K562 (cell line): ENCODE measurements around the gene KIF26A. TPM values are rescaled to one million over a fixed set of nuclear protein-coding genes. Genes with fewer than 3 reads are reported as not detected.
A peak's percentile ranks its signal among the peaks of the same experiment; 100 is the strongest.

Source experiments
- ATAC-seq: fragments of 200-7000 bp; cut with Tn5 transposase; 3 replicates; pipeline ENCODE4 v1.9.1; 2020; ENCODE audit warnings: moderate library complexity
- BruUV-seq: library from RNA; stranded (reverse); fragments of 400-500 nt; replicated peaks from 2 replicates; lab custom pipeline; 2021; lab: Mats Ljungman, UMichigan
- CTCF ChIA-PET: fragments of 300-600 bp; formaldehyde crosslinking; extraction: SDS; loops from one replicate; lab custom pipeline; 2021; ENCODE audit warnings: low intra/inter-chr PET ratio; lab: Yijun Ruan, JAX
- POLR2A ChIA-PET: fragments of 300-600, 350-650 bp; sonication (Branson Sonifier 250); formaldehyde crosslinking; extraction: SDS; loops from one replicate; lab custom pipeline; 2021; ENCODE audit warnings: antibody characterized with exemption, inconsistent platforms; lab: Yijun Ruan, JAX
- DNase-seq, 4 experiments: peaks; one replicate each; pipeline versions ENCODE4 v3.0.0 to v3.0.0-alpha.2; 2011 to 2018; ENCODE audit warnings: low spot score in 3 of 4, mixed read lengths in 3 of 4; ENCODE audit errors: extremely low read depth in 1 of 4
- FAIRE-seq: peaks from 2 replicates; lab custom pipeline; 2011; peaks lifted over from hg19 to GRCh38; lab: Jason Lieb, UNC
- H2AFZ ChIP-seq: 2 replicates; pipeline ENCODE4 v1.6.0; 2011; ENCODE audit warnings: low read depth, low read length, control low read depth, inconsistent platforms
- H3K27ac ChIP-seq: fragments of 200-600 bp; 3 replicates; pipeline ENCODE4 v1.8.0; 2011; ENCODE audit warnings: low read depth, mild to moderate bottlenecking, control low read depth, inconsistent platforms, low read length, moderate library complexity, mixed read lengths; ENCODE audit errors: extremely low read depth
- H3K27me3 ChIP-seq, 2 experiments: fragments of 300-600 bp in 1 of 2; 2 replicates in 1 of 2; 3 replicates in 1 of 2; pipeline versions ENCODE4 v1.6.0 to v1.8.0; 2011; ENCODE audit warnings: inconsistent platforms in 2 of 2, low read length in 2 of 2, mild to moderate bottlenecking in 1 of 2, mixed read lengths in 1 of 2, moderate library complexity in 1 of 2; ENCODE audit not compliant: control insufficient read depth in 2 of 2, insufficient read depth in 2 of 2
- H3K36me3 ChIP-seq: fragments of 300-600 bp; 3 replicates; pipeline ENCODE4 v1.8.0; 2011; ENCODE audit warnings: mild to moderate bottlenecking, low read length, inconsistent platforms; ENCODE audit not compliant: control insufficient read depth, insufficient read depth
- H3K4me1 ChIP-seq, 2 experiments: fragments of 200-600 bp in 1 of 2; replicated peaks in 1 of 2; 2 replicates in 1 of 2; 3 replicates in 1 of 2; pipeline versions ENCODE4 v1.5.1 to v1.8.0; 2011; ENCODE audit warnings: inconsistent platforms in 2 of 2, low read length in 2 of 2, mild to moderate bottlenecking in 1 of 2, mixed read lengths in 1 of 2, moderate library complexity in 1 of 2; ENCODE audit not compliant: control insufficient read depth in 2 of 2, insufficient read depth in 2 of 2
- H3K4me2 ChIP-seq: 2 replicates; pipeline ENCODE4 v1.6.1; 2011; ENCODE audit warnings: low read length, control low read depth, inconsistent platforms, mixed read lengths; ENCODE audit not compliant: insufficient read depth
- H3K4me3 ChIP-seq: fragments of 200-600 bp; sonication (generic), shearing (Covaris generic); 2 replicates; pipeline ENCODE4 v1.5.1; 2016; ENCODE audit warnings: control low read depth, inconsistent platforms
- H3K79me2 ChIP-seq: fragments of 200-600 bp; 3 replicates; pipeline ENCODE4 v1.8.0; 2011; ENCODE audit warnings: low read length, inconsistent platforms; ENCODE audit not compliant: control insufficient read depth, insufficient read depth
- H3K9ac ChIP-seq, 2 experiments: 2 replicates each; pipeline versions ENCODE4 v1.6.0 to v1.6.1; 2011; ENCODE audit warnings: low read depth in 2 of 2, low read length in 2 of 2, control low read depth in 1 of 2, inconsistent platforms in 1 of 2, mild to moderate bottlenecking in 1 of 2, mixed read lengths in 1 of 2; ENCODE audit not compliant: insufficient read depth in 1 of 2
- H3K9me1 ChIP-seq: one replicate; pipeline ENCODE4 v1.6.0; 2011; ENCODE audit warnings: inconsistent platforms, mild to moderate bottlenecking, low read length, moderate library complexity; ENCODE audit not compliant: control insufficient read depth, insufficient read depth
- H3K9me3 ChIP-seq: replicated peaks from 2 replicates; pipeline ENCODE4 v1.5.1; 2011; ENCODE audit warnings: low read depth, low read length, inconsistent platforms; ENCODE audit not compliant: control insufficient read depth, insufficient read depth
- H4K20me1 ChIP-seq: replicated peaks from 2 replicates; pipeline ENCODE4 v1.6.1; 2011; ENCODE audit warnings: low read length, inconsistent platforms, mixed read lengths; ENCODE audit not compliant: control insufficient read depth, insufficient read depth
- CEBPG ChIP-seq, 3 experiments: fragments of 200-800 bp in 1 of 3; sonication (Bioruptor generic) in 1 of 3; sonication (generic) in 1 of 3; formaldehyde crosslinking in 1 of 3; IDR thresholded peaks in 2 of 3; conservative IDR thresholded peaks in 1 of 3; 2 replicates each; pipeline versions ENCODE4 v1.6.1 to v1.8.0; 2016 to 2022; ENCODE audit warnings: missing compliant biosample characterization in 2 of 3, missing genetic modification characterization in 2 of 3, mild to moderate bottlenecking in 1 of 3, missing genetic modification reagents in 1 of 3
- DDX20 ChIP-seq: fragments of 450-650 bp; IDR thresholded peaks from 2 replicates; pipeline ENCODE4 v1.6.1; 2016; ENCODE audit warnings: missing genetic modification characterization, low read depth, mild to moderate bottlenecking, missing compliant biosample characterization, moderate library complexity
- HMGXB4 ChIP-seq: sonication (generic); formaldehyde crosslinking; IDR thresholded peaks from 2 replicates; pipeline ENCODE4 v1.8.1; 2023; ENCODE audit warnings: mild to moderate bottlenecking, missing genetic modification reagents
- JUN ChIP-seq, 2 experiments: sonication (generic) in 1 of 2; formaldehyde crosslinking in 1 of 2; IDR thresholded peaks; 2 replicates each; pipeline versions ENCODE4 v1.6.1 to v1.8.0; 2012 to 2022; ENCODE audit warnings: borderline replicate concordance in 2 of 2, mild to moderate bottlenecking in 2 of 2, improper control_type of control experiment in 1 of 2, low read depth in 1 of 2, low read length in 1 of 2, missing genetic modification reagents in 1 of 2
- KLF16 ChIP-seq: IDR thresholded peaks from 2 replicates; pipeline ENCODE4 v1.6.1; 2016; ENCODE audit warnings: antibody characterized with exemption
- MITF ChIP-seq: IDR thresholded peaks from 2 replicates; pipeline ENCODE4 v1.6.1; 2014; ENCODE audit warnings: antibody characterized with exemption
- RBM22 ChIP-seq: fragments of 200-400 bp; formaldehyde crosslinking; IDR thresholded peaks from 2 replicates; pipeline ENCODE4 v1.6.1; 2018; ENCODE audit warnings: low read length, low read depth; ENCODE audit not compliant: poor library complexity, severe bottlenecking
- SMARCB1 ChIP-seq: IDR thresholded peaks from 2 replicates; pipeline ENCODE4 v1.6.1; 2011; ENCODE audit warnings: improper control_type of control experiment, low read depth; ENCODE audit not compliant: insufficient read length
- TCF7L2 ChIP-seq: fragments of 150-350 bp; IDR thresholded peaks from 2 replicates; pipeline ENCODE4 v1.6.1; 2016; ENCODE audit warnings: low read depth, mild to moderate bottlenecking, low read length, moderate library complexity
- ZNF263 ChIP-seq: sonication (generic); formaldehyde crosslinking; IDR thresholded peaks from 2 replicates; pipeline ENCODE4 v1.8.0; 2022; ENCODE audit warnings: mild to moderate bottlenecking, missing genetic modification reagents, borderline replicate concordance
- WGBS: fragments of 100-300 bp; shearing (Covaris generic); methylation state at CpG from one replicate; pipeline ENCODE4 v1.1.6; 2016; ENCODE audit warnings: low coverage, mixed read lengths; ENCODE audit not compliant: insufficient coverage; ENCODE audit errors: missing lambda C conversion rate; 5-methylcytosine and 5-hydroxymethylcytosine counted together
- in situ Hi-C: fragments of 300-500 bp; cut with MboI; formaldehyde crosslinking; loops from 4 replicates; pipeline ENCODE4 v1.15.0; 2018; ENCODE audit warnings: inconsistent platforms, mixed read lengths
- intact Hi-C: fragments of 100-400 bp; cut with micrococcal nuclease; formaldehyde crosslinking; loops from 2 replicates; pipeline ENCODE4 v1.14.2; 2022
- polyA plus RNA-seq, 8 experiments: library from polyadenylated mRNA; depleted of rRNA in 4 of 8; stranded (reverse) in 5 of 8; unstranded in 3 of 8; fragments of >200 nt; fragmentation: Nextera tagmentation in 2 of 8; fragmentation: Illumina TruSeq in 1 of 8; extraction: Ambion mirVana in 2 of 8; extraction: Trizol in 1 of 8; gene quantifications; 2 replicates each; pipeline versions ENCODE4 v1.2.1 to v1.2.3, GENCODE V29; 2011 to 2014; ENCODE audit warnings: inconsistent platforms in 1 of 8, missing spikeins in 1 of 8
- total RNA-seq, 7 experiments: library from RNA; depleted of rRNA in 6 of 7; stranded (reverse); fragments of >200 nt in 6 of 7; fragmentation: Illumina TruSeq in 2 of 7; extraction: Trizol in 2 of 7; gene quantifications; 2 replicates each; pipeline versions ENCODE4 v1.2.1 to v1.2.3, GENCODE V29; 2011 to 2021; ENCODE audit warnings: low replicate concordance in 1 of 7

KIF26A gene
- total and polyA plus RNA-seq, 9 of the 15 experiments (the other 6 are each of a cell fraction or from before 2014, with no cell fraction given), result 0.04 TPM; not detected in 8

- no TSS peak for BruUV-seq
- peaks cover 0 to 64% of the 10 kb centered on the region in 2 experiments; a peak in 4 of 5 replicates for H3K27me3 ChIP-seq
- H3K9me3 ChIP-seq, result no peaks in the 10 kb centered on the region
- no peak overlapping the region for H3K9ac ChIP-seq
- DNase-seq, result peak in 2 of 4 experiments; percentile 19 to 20
- FAIRE-seq, result no peak
- H3K4me2 ChIP-seq, result no peak overlapping the region
- intact Hi-C loops, result no loop called here
- peak; percentile 56; the same call in 1 of the 2 replicates for TF ChIP-seq ZNF263 (CRISPR knock-in tag)
- TF ChIP-seq JUN (IDR thresholded peaks at IDR 0.05; ENCODE audit: borderline replicate concordance, low read depth, low read length), result no peak
- TF ChIP-seq JUN (CRISPR knock-in tag; IDR thresholded peaks at IDR 0.05; ENCODE audit: borderline replicate concordance), result no peak
- TF ChIP-seq, all 486 proteins: peak for 1
- in situ Hi-C loops, result no loop called here
- H3K4me3 ChIP-seq, result no peak overlapping the region
- ATAC-seq, result peak; percentile 59
- H3K79me2 ChIP-seq, result no peaks in the 10 kb centered on the region
- peaks cover 11% of the 10 kb centered on the region; the same call in 1 of the 2 replicates for H4K20me1 ChIP-seq
- WGBS, result 5% methylated on average over 18 of the region's 28 CpGs
- H3K4me1 ChIP-seq, result peaks cover 0 to 19% of the 10 kb centered on the region in 2 experiments; a peak in 1 of 5 replicates
- ChIA-PET POLR2A (no interaction called here), CTCF (no interaction called here)
- H3K9me1 ChIP-seq, result no peaks in the 10 kb centered on the region
- no peaks in the 10 kb centered on the region for H3K36me3 ChIP-seq
- H2AFZ ChIP-seq, result no peak overlapping the region
- H3K27ac ChIP-seq, result no peak overlapping the region
These were observed 32.8 kb downstream of the KIF26A start for GRCh38 chr14:104171029-104171697.

GRCh38 chr14:104171895-104172294 is 33.5 kb downstream of the KIF26A start:
- ATAC-seq (no peak), DNase-seq (no peak), FAIRE-seq (no peak)
- ChIA-PET POLR2A (no interaction called here), CTCF (no interaction called here)
- Histone ChIP-seq H3K9me1 (no peaks in the 10 kb centered on the region), H3K4me1 (peaks cover 0 to 17% of the 10 kb centered on the region in 2 experiments; a peak in 1 of 5 replicates), H2AFZ (no peak overlapping the region), H3K27ac (no peak overlapping the region), H4K20me1 (peaks cover 11% of the 10 kb centered on the region; the same call in 1 of the 2 replicates), H3K4me3 (no peak overlapping the region), H3K4me2 (no peak overlapping the region), H3K27me3 (peaks cover 0 to 64% of the 10 kb centered on the region in 2 experiments; a peak in 4 of 5 replicates), H3K36me3 (no peaks in the 10 kb centered on the region), H3K9ac (no peak overlapping the region), H3K79me2 (no peaks in the 10 kb centered on the region), H3K9me3 (no peaks in the 10 kb centered on the region)
- no TSS peak for BruUV-seq
- in situ Hi-C loops, result no loop called here
- intact Hi-C loops, result no loop called here
- WGBS, result 10% methylated on average over 2 of the region's 33 CpGs
- TF ChIP-seq DDX20 (tag), result no peak
- no peak for TF ChIP-seq CEBPG (CRISPR knock-in tag; IDR thresholded peaks at IDR 0.05)
- TF ChIP-seq CEBPG (tag; conservative IDR thresholded peaks at IDR 0.05 in 1 of 2, IDR thresholded peaks at IDR 0.05 in 1 of 2), result no peak
- TF ChIP-seq HMGXB4, result no peak
- TF ChIP-seq MITF, result no peak
- no peak for TF ChIP-seq TCF7L2
- TF ChIP-seq RBM22, result no peak
- TF ChIP-seq KLF16, result no peak
- no peak for TF ChIP-seq SMARCB1
